HUES64 (cell line): Measurements from ENCODE around the gene NUBP1. TPM values are rescaled to one million over a fixed set of nuclear protein-coding genes. Genes with fewer than 3 reads are reported as not detected.
A peak's percentile ranks its signal among the peaks of the same experiment; 100 is the strongest.

ENCODE experiments used
- H3K27ac ChIP-seq: 2 replicates; pipeline ENCODE4 v1.7.0; 2013; ENCODE audit warnings: low read depth, low read length, inconsistent platforms
- H3K27me3 ChIP-seq: 2 replicates; pipeline ENCODE4 v1.6.1; 2013; ENCODE audit warnings: mild to moderate bottlenecking, low read length; ENCODE audit not compliant: insufficient read depth
- H3K36me3 ChIP-seq: 2 replicates; pipeline ENCODE4 v1.6.1; 2013; ENCODE audit warnings: mild to moderate bottlenecking, low read length; ENCODE audit not compliant: insufficient read depth
- H3K4me1 ChIP-seq: 2 replicates; pipeline ENCODE4 v1.6.1; 2013; ENCODE audit warnings: mild to moderate bottlenecking, low read length, moderate library complexity; ENCODE audit not compliant: insufficient read depth
- H3K4me3 ChIP-seq: 2 replicates; pipeline ENCODE4 v1.5.1; 2013; ENCODE audit warnings: mild to moderate bottlenecking, low read length, moderate library complexity
- H3K9ac ChIP-seq: 2 replicates; pipeline ENCODE4 v1.6.1; 2013; ENCODE audit warnings: mild to moderate bottlenecking, low read depth, low read length
- H3K9me3 ChIP-seq: 2 replicates; pipeline ENCODE4 v1.6.1; 2013; ENCODE audit warnings: low read depth, low read length; ENCODE audit not compliant: insufficient read depth
- WGBS: fragments of 150-250, 120-280 bp; methylation state at CpG from one replicate; pipeline ENCODE4 v1.1.7; 2013; ENCODE audit warnings: missing lambda C conversion rate; 5-methylcytosine and 5-hydroxymethylcytosine counted together
- polyA plus RNA-seq, 2 experiments: library from polyadenylated mRNA; stranded (reverse); fragments of 50-300 nt; gene quantifications; one replicate each; pipeline ENCODE4 v1.2.3, GENCODE V29; 2013

Gene NUBP1
- polyA plus RNA-seq (2013, experiment 1 of 2) = 42.2 TPM
- 42.2 TPM for polyA plus RNA-seq (2013, experiment 2 of 2)

DNA sequence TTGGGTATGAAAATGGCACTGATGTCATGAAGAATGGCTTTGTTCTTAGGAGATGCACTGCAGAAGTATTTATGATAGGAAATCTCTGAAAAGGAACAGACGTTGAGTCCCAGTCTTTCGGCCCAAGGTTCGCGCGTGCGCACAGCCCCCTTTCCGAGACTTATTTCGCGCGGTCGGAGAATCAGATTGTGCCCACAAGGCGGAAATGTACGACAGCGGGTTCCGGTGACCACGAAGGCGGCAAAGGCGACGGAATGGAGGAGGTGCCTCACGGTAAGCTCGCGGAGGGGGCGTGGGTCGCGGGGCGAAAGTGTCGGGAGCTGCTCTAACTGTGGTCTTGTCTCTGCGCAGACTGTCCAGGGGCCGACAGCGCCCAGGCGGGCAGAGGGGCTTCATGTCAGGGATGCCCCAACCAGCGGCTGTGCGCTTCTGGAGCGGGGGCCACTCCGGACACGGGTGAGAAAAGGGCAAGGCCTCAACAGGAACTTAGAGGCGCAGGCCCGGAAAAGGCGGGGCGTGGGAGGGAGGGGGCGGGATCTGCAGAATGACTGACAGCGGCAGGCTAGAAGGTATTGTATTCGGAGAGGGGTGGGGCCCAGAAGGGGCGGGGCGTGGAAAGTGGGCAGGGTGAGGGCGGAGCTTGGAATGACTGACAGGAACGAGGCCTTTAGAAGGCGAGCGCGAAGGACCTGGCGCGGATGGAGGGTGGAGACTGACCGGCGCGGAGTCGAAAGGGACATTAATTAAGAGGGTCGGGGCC lies at the start of gene NUBP1:
TSS of gene NUBP1 (plus strand) at position 233 of the 760 bp plus-strand sequence. CDS start at position 255, 22 bp downstream.
- Histone ChIP-seq H3K27me3 (no peaks in the 10 kb centered on the region), H3K36me3 (peaks cover 9% of the 10 kb centered on the region; the same call in 1 of the 2 replicates), H3K4me1 (no peaks in the 10 kb centered on the region), H3K9ac (peak within 1 kb of the TSS; percentile 93), H3K9me3 (no peaks in the 10 kb centered on the region), H3K4me3 (peak within 1 kb of the TSS; percentile 86), H3K27ac (peak within 1 kb of the TSS; percentile 86)
- WGBS = under 1% methylated on average over 57 of the region's 57 CpGs

DNA sequence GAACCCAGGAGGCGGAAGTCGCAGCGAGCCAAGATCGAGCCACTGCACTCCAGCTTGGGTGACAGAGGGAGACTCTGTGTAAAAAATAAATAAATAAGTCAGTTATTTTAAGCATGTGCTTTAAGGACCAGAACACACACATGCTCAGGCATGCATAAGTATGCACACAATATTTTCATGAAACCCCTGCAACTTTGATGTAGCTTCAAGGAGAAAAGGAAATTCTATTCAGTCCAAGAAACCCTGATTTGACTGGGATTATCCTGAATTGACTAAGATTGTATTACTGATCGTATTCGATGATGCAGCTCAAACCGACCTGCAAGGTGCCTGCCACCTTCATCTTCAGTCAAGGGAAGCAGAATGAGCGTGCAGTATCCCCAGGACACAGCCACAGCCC lies 49.8 kb upstream of the NUBP1 start:
- H3K27me3 ChIP-seq = no peaks in the 10 kb centered on the region
- no peaks in the 10 kb centered on the region for H3K4me1 ChIP-seq
- H3K9me3 ChIP-seq = no peaks in the 10 kb centered on the region
- H3K36me3 ChIP-seq = no peaks in the 10 kb centered on the region
- H3K9ac ChIP-seq = no peak overlapping the region
- H3K27ac ChIP-seq = no peak overlapping the region
- WGBS = 96% methylated on average over 8 of the region's 8 CpGs
- no peak overlapping the region for H3K4me3 ChIP-seq

DNA sequence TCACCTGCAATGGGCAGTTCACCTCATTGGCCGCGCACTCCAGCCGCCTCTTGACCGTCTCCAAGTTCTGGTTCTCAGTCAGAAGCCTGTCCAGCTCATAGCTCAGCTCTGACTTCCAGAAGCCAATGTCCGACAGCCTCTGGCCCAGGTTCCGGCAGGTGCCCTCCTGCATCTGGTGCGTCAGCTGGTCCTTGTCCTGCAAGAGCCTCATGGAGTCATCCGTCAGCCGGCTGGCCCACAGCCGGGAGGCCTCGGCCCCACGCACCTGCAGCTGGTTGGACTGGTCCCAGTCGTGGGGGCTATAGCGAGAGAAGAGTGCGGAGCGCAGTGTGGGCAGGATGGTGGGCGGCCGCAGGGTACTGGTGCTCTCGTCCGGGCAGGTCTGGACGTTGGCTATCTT lies 49.3 kb upstream of the NUBP1 start:
- Histone ChIP-seq H3K9ac (no peak overlapping the region), H3K27me3 (no peaks in the 10 kb centered on the region), H3K27ac (no peak overlapping the region), H3K9me3 (no peaks in the 10 kb centered on the region), H3K36me3 (no peaks in the 10 kb centered on the region), H3K4me1 (no peaks in the 10 kb centered on the region), H3K4me3 (no peak overlapping the region)
- 97% methylated on average over 21 of the region's 21 CpGs for WGBS

DNA sequence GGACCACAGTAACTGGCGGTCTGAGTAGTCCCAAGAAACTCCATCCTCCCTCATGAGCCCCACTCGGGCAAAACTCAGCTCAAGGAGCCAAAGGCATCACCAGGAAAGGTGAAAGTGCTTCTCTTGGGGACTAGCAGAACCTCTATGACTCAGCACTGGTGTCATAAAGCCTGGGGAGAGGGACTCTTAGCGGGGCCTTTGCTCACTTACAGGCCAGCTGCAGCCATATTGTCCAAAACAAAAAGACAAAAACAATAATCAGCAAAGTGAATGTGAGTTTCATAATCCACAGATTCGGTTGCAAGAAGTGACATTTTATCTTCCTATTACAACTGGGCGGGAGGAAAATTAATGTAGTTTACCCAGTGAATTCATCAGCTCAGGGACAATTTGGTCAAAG lies 48.8 kb upstream of the NUBP1 start, which contains the start of gene TEKT5:
TSS of gene TEKT5 (minus strand) at position 101 of the 400 bp plus-strand sequence. CDS start at position 44, 57 bp downstream.
- no peaks in the 10 kb centered on the region for H3K4me1 ChIP-seq
- H3K36me3 ChIP-seq = no peaks in the 10 kb centered on the region
- WGBS = 86% methylated on average over 5 of the region's 5 CpGs
- no peak within 1 kb of the TSS for H3K4me3 ChIP-seq
- no peaks in the 10 kb centered on the region for H3K27me3 ChIP-seq
- no peak within 1 kb of the TSS for H3K9ac ChIP-seq
- no peak within 1 kb of the TSS for H3K27ac ChIP-seq
- no peaks in the 10 kb centered on the region for H3K9me3 ChIP-seq

DNA sequence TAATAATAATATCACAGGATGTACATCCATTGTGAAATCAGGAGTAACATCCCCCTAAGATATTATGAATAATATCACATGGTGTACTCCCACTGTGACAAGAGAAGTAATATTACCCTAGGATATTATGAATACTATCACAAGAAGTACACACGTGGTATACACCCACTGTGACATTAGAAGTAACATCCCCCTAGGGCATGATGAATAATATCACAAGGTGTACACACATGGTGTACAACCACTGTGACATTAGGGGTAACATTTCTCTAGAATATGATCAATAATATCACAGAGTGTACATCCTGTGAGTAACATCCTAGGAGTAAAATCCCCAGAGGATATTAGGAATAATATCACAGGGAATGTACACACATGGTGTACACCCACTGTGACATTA lies 43.9 kb upstream of the NUBP1 start:
- 80% methylated on average over 1 of the region's 1 CpG for WGBS
- Histone ChIP-seq H3K4me1 (no peaks in the 10 kb centered on the region), H3K27ac (no peak overlapping the region), H3K9me3 (peaks cover 22% of the 10 kb centered on the region), H3K4me3 (no peak overlapping the region), H3K9ac (no peak overlapping the region), H3K27me3 (no peaks in the 10 kb centered on the region), H3K36me3 (no peaks in the 10 kb centered on the region)

DNA sequence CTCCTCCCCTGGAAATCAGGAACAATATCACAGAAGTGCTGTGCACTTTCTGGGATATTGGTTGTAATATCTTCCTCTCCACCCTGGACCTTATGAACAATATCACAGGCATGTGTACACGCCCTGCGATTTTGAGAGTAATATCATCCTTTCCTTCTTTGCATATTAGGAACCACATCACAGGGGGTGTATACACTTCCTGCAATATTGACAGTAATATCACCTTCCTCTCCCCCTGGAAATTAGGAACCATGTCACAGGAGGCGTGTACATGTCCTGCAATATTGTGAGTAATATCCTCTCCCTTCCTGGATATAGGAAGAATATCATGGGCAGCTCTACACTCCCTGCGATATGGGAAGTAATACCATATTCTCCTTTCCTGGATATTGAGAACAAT lies 34.7 kb upstream of the NUBP1 start:
- H3K4me3 ChIP-seq = no peak overlapping the region
- 86% methylated on average over 2 of the region's 4 CpGs for WGBS
- peaks cover 21% of the 10 kb centered on the region for H3K9me3 ChIP-seq
- H3K36me3 ChIP-seq = no peaks in the 10 kb centered on the region
- H3K27ac ChIP-seq = no peak overlapping the region
- H3K27me3 ChIP-seq = no peaks in the 10 kb centered on the region
- H3K9ac ChIP-seq = no peak overlapping the region
- no peaks in the 10 kb centered on the region for H3K4me1 ChIP-seq

DNA sequence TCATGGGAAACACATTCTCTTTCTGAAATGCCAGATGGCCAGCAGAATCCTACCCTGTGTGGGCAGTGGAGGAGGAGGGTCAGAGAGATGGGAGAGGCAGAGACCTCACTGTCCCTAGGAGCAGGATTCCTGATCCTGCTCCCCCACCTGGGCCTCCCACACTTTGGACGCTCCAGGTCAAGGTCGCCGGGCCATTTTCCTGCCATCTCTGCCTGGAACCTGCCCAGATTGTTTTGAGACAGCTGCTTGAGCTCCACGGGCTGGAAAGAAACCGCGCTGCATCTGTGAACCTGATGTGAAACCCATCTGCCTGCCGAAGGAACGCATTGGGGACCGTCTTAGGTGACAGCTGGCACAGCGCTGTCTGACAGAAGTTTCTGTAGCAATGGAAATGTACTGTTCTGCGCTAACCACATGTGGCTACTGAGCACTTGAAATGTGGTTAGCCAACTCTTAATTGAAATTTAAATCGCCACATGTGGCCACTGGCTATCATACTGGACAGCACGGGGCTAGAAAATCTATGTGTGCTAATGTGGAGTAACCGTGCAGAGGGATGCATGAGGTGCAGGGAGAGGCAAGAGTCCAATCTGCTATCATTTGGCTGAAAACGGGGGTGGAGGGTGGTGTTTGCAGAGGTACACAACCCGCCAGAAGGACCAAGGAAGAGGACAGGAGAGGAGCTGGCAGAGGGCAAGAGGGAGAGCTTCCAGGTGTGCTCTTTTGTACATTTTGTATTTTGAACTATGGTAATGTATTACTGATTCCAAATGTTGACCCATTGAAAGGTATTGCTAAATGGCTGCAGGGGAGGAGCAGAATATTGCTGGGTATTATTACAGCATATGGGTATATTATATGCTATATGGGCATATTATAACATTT lies 15.4 kb upstream of the NUBP1 start:
- Histone ChIP-seq H3K27me3 (no peaks in the 10 kb centered on the region), H3K9me3 (no peaks in the 10 kb centered on the region), H3K4me1 (no peaks in the 10 kb centered on the region), H3K9ac (no peak overlapping the region), H3K36me3 (no peaks in the 10 kb centered on the region), H3K4me3 (no peak overlapping the region), H3K27ac (no peak overlapping the region)
- 85% methylated on average over 16 of the region's 16 CpGs for WGBS

DNA sequence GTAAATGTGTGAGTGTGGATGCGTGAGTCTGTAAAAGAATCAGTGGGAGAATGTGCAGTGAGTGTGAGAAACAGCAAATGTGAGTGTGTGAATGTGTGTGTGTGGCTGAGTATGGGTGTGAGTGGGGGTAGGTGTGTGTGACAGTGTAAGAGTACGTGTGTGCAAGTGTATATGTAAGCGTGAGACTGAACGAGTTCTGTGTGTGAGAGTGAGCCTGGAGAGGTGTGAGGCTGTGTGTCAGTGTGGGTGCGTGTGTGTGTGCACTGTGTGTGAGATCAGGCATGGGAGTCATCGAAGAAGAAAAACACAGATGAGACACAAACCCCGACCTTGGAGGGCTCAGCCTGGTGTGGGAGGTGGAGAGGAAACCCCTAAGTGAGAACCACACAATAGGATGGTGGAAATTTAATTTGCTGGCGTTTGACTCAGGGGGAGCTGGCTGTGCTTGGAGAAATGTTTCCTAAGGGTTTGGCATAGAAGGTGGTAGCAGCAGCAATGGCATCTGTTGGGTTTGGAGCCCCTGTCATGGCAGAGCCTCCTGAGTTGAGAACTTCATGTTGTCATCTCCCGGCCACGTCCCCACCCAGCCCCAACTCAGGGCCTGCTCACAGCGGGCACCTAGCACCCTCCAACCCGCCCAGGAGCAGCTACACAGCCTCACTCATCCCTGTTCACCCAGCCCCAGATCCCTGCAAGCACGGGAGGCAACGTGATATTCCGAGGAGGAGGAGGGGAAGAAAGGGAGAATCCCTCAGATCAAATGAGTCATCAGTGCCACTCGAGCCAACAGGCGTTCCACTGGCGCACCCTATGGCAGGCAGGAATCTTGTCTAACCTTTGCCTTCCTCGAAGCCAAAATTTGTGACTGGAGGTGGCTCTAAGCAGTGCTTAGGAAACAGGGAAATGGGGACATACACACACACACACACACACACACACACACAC lies 14.3 kb upstream of the NUBP1 start:
- no peaks in the 10 kb centered on the region; the same call in 1 of the 2 replicates for H3K9me3 ChIP-seq
- no peak overlapping the region for H3K4me3 ChIP-seq
- no peak overlapping the region for H3K9ac ChIP-seq
- WGBS = 80% methylated on average over 19 of the region's 19 CpGs
- H3K36me3 ChIP-seq = no peaks in the 10 kb centered on the region
- H3K4me1 ChIP-seq = no peaks in the 10 kb centered on the region
- no peak overlapping the region for H3K27ac ChIP-seq
- no peaks in the 10 kb centered on the region for H3K27me3 ChIP-seq

DNA sequence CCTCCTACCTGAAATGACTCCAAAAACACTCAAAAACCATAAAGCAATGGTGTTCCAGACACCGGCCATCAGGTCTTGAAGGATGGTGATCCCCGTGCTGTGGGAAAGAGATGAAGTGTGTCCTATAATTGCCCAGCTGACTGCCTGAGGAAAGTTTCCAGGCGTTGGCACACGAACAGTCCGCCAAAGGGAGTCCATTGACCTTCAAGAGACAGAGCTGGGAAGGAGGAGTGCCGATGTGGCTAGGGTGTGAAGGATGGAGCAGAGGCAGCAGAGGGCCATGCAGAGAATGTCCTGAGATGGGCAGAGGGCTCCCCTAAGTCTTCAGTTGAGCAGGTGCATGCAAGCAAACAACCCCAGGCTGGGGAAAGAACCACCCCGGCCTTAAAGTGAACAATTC lies 11.9 kb upstream of the NUBP1 start:
- no peaks in the 10 kb centered on the region; the same call in 1 of the 2 replicates for H3K9me3 ChIP-seq
- WGBS = 93% methylated on average over 7 of the region's 7 CpGs
- no peak overlapping the region for H3K4me3 ChIP-seq
- no peak overlapping the region for H3K9ac ChIP-seq
- H3K27ac ChIP-seq = no peak overlapping the region
- no peaks in the 10 kb centered on the region for H3K4me1 ChIP-seq
- no peaks in the 10 kb centered on the region for H3K36me3 ChIP-seq
- H3K27me3 ChIP-seq = no peaks in the 10 kb centered on the region

DNA sequence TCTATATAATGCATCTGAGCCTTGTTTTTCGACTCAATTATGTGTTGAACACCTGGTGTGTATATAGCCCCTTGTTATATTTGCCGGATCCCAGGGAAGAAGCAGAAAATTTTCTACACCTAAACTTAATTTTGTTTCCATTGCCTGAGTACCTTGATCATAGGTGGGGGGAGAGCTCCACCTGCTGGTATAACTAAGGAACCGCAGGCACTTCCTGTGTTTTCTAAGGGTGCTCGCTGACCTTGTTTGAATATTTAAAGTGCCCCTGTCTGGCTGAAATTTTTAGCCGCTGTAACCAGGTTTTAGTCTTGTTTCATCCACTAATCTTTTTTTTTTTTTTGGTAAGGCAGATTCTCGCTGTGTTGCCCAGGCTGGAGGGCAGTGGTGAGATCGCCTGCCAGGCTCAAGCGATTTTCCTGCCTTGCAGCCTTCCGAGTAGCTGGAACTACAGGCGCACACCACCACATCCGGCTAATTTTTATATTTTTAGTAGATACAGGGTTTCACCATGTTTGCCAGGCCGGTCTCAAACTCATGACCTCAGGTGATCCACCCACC lies 6.5 kb upstream of the NUBP1 start:
- Histone ChIP-seq H3K36me3 (no peaks in the 10 kb centered on the region), H3K27ac (no peak overlapping the region), H3K27me3 (no peaks in the 10 kb centered on the region), H3K9ac (no peak overlapping the region), H3K4me1 (no peaks in the 10 kb centered on the region), H3K9me3 (no peaks in the 10 kb centered on the region; the same call in 1 of the 2 replicates), H3K4me3 (no peak overlapping the region)
- WGBS = 50% methylated on average over 10 of the region's 12 CpGs
